Smooth muscle cell (in vitro differentiated cells): ENCODE results near the gene PPCS. TPM values are rescaled to one million over a fixed set of nuclear protein-coding genes. Genes with fewer than 3 reads are reported as not detected.

Experiments
- DNase-seq: peaks from one replicate; lab custom pipeline; 2025; ENCODE audit not compliant: unreplicated experiment; lab: John Stamatoyannopoulos, UW
- H2AFZ ChIP-seq: fragments of 200-600 bp; sonication (generic); 2 replicates; pipeline ENCODE4 v1.6.0; 2016; ENCODE audit warnings: antibody characterized with exemption, low read depth, mild to moderate bottlenecking
- H3F3A ChIP-seq: fragments of 200-600 bp; sonication (generic); 2 replicates; pipeline ENCODE4 v1.6.0; 2017; ENCODE audit warnings: antibody characterized with exemption, low read depth
- H3K27ac ChIP-seq: fragments of 200-600 bp; sonication (generic); 2 replicates; pipeline ENCODE4 v1.5.1; 2016; ENCODE audit warnings: low read depth, mild to moderate bottlenecking
- H3K27me3 ChIP-seq: fragments of 200-600 bp; sonication (generic); 2 replicates; pipeline ENCODE4 v1.6.1; 2016; ENCODE audit warnings: low read depth, mild to moderate bottlenecking
- H3K36me3 ChIP-seq: fragments of 200-600 bp; sonication (generic); 2 replicates; pipeline ENCODE4 v1.5.1; 2016; ENCODE audit warnings: low read depth
- H3K4me1 ChIP-seq: fragments of 200-600 bp; sonication (generic); 2 replicates; pipeline ENCODE4 v1.5.1; 2016; ENCODE audit warnings: low read depth
- H3K4me2 ChIP-seq: fragments of 200-600 bp; sonication (generic); 2 replicates; pipeline ENCODE4 v1.6.0; 2016; ENCODE audit warnings: mild to moderate bottlenecking
- H3K4me3 ChIP-seq: fragments of 200-600 bp; sonication (generic); 2 replicates; pipeline ENCODE4 v1.5.1; 2016; ENCODE audit warnings: mild to moderate bottlenecking
- H3K79me2 ChIP-seq: fragments of 200-600 bp; sonication (generic); 2 replicates; pipeline ENCODE4 v1.6.0; 2016; ENCODE audit warnings: low read depth, mild to moderate bottlenecking
- H3K9ac ChIP-seq: fragments of 200-600 bp; sonication (generic); 2 replicates; pipeline ENCODE4 v1.6.0; 2016; ENCODE audit warnings: low read depth
- H3K9me3 ChIP-seq: fragments of 200-600 bp; sonication (generic); replicated peaks from 2 replicates; pipeline ENCODE4 v1.5.1; 2016; ENCODE audit warnings: low read depth
- H4K20me1 ChIP-seq: fragments of 200-600 bp; sonication (generic); 2 replicates; pipeline ENCODE4 v1.6.0; 2016; ENCODE audit warnings: low read depth
- WGBS: methylation state at CpG from one replicate; pipeline ENCODE4 v1.1.7; 2016; ENCODE audit warnings: low lambda C conversion rate; 5-methylcytosine and 5-hydroxymethylcytosine counted together
- polyA plus RNA-seq: library from polyadenylated mRNA; unstranded; fragments of >200 nt; fragmentation: Nextera tagmentation; extraction: Ambion mirVana; gene quantifications from 2 replicates; pipeline ENCODE4 v1.2.1, GENCODE V29; 2016
- total RNA-seq: library from RNA; depleted of rRNA; stranded (reverse); fragments of >200 nt; gene quantifications from 2 replicates; pipeline ENCODE4 v1.2.3, GENCODE V29; 2014
- TF ChIP-seq, protein P1 (sequence below): fragments of 200-600 bp; sonication (generic); IDR thresholded peaks from 2 replicates; pipeline ENCODE4 v1.5.1; 2017; ENCODE audit warnings: borderline replicate concordance, mild to moderate bottlenecking, antibody characterized with exemption; ENCODE audit not compliant: insufficient read depth, poor library complexity, severe bottlenecking

Gene PPCS
- total and polyA plus RNA-seq, 2 experiments from 2014 or later: 42.6 to 73.3 TPM

DNA sequence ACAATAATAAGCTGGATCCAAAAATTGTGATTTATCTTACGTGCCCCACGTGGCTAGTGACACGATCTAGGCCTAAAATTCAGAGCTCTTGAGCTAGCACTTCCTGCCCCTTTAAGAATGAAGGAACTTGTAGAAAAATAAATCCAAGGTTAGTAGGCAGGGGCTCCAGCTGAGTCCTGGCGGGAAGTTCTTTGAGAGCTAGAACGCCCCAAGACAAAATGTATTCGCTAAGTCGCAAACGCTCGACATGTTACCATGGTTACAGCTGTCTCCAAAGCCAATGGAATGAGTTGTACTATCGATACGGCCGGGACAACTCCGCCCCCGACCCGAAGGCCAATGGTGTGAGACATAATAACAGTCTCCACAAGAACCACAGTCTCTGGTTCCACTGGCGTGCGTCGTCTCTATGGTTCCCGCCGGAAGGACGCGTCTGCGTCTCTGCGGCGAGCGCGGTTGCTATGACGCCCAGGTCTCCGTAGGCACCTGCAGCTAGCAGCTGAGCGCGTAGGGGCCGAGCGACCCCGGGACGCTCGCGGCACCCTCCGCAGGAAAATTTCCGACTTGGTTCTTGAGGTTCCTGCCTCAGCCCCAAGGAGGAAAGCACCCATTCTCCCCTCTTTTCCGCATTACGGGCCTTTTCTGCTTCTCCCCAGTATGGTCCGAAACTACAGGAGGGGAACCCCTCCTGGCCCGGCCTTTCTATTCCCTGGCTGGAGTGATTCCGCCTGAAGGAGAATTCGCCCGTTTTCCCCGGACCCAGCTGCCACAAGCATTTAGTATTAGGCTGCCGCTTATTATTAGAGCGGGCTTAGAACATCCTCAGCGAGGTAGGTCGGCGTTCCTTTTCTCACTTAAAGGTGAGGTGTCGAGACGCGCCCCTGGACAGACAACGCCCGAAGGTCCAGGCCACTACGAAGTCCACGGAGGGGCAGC is 6.8 kb downstream of the PPCS start, which contains the start of gene CCDC30:
Gene CCDC30 (plus strand): TSS at position 459 of the 936 bp plus-strand sequence. CDS start 17,266 bp downstream, outside the sequence.
- H3K27me3 ChIP-seq: no peaks in the 10 kb centered on the region
- H3K4me1 ChIP-seq: no peaks in the 10 kb centered on the region
- WGBS: 7% methylated on average over 59 of the region's 59 CpGs
- peak within 1 kb of the TSS; percentile 70 for H2AFZ ChIP-seq
- DNase-seq: peak; percentile 52
- H3K36me3 ChIP-seq: no peaks in the 10 kb centered on the region
- no peaks in the 10 kb centered on the region for H3K9me3 ChIP-seq
- peak within 1 kb of the TSS; percentile 53 for H3K4me3 ChIP-seq
- H3K27ac ChIP-seq: peak within 1 kb of the TSS; percentile 84
- peak within 1 kb of the TSS; percentile 77 for H3K9ac ChIP-seq
- H3F3A ChIP-seq: peaks cover 3% of the 10 kb centered on the region
- H3K79me2 ChIP-seq: no peaks in the 10 kb centered on the region
- no peaks in the 10 kb centered on the region for H4K20me1 ChIP-seq
- H3K4me2 ChIP-seq: peak within 1 kb of the TSS; percentile 83
- TF ChIP-seq, protein P1, sequence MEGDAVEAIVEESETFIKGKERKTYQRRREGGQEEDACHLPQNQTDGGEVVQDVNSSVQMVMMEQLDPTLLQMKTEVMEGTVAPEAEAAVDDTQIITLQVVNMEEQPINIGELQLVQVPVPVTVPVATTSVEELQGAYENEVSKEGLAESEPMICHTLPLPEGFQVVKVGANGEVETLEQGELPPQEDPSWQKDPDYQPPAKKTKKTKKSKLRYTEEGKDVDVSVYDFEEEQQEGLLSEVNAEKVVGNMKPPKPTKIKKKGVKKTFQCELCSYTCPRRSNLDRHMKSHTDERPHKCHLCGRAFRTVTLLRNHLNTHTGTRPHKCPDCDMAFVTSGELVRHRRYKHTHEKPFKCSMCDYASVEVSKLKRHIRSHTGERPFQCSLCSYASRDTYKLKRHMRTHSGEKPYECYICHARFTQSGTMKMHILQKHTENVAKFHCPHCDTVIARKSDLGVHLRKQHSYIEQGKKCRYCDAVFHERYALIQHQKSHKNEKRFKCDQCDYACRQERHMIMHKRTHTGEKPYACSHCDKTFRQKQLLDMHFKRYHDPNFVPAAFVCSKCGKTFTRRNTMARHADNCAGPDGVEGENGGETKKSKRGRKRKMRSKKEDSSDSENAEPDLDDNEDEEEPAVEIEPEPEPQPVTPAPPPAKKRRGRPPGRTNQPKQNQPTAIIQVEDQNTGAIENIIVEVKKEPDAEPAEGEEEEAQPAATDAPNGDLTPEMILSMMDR: no peak

DNA sequence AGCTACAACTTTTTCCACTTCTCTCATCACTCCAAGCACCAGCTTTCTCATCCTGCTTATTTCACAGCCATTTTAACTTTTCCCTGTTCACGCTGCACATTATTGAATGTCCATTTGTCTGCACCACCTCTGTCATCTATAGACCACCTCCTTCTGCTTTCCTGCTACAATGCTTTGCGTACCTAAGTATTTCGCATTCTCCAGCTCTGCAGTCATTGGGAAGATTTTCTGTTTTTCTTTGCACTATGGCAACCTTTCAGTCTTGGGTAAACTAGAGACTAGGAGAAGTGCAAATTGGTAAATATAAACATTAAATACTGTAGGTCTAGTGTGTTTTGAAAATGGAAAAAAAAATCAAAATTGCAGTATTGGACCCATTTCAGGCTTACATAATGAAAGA is 7.6 kb downstream of the PPCS start:
- 86% methylated on average over 3 of the region's 3 CpGs for WGBS
- Histone ChIP-seq H3K9ac (peak overlapping the region; percentile 77), H3F3A (peaks cover 3% of the 10 kb centered on the region), H3K4me2 (peak overlapping the region; percentile 83), H3K4me3 (peak overlapping the region; percentile 53), H3K27me3 (no peaks in the 10 kb centered on the region), H3K79me2 (no peaks in the 10 kb centered on the region), H3K4me1 (no peaks in the 10 kb centered on the region), H3K27ac (peak overlapping the region; percentile 59), H3K36me3 (no peaks in the 10 kb centered on the region), H4K20me1 (no peaks in the 10 kb centered on the region), H2AFZ (peak overlapping the region; percentile 70), H3K9me3 (no peaks in the 10 kb centered on the region)
- TF ChIP-seq, protein P1: no peak
- DNase-seq: no peak

DNA sequence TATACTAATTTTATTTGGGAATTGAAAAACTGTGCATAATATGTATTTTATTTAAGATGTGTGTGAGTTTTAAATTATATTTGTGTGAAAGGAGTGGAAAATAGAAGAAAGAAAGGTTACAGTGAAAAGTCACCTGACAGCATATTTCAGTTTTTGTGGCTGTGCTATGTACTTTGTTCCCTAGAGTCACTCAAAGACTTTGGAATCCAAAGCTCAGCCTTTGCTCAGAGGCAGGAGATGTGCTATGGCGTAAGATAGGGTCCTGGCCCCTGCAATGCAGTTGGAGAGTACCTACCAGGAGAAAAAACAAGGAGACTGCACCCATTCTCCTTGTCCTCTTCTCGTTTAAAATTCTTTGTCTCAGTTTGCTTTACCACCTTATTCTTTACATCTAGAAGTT is 9.7 kb downstream of the PPCS start:
- no peak overlapping the region for H2AFZ ChIP-seq
- no peaks in the 10 kb centered on the region for H3K27me3 ChIP-seq
- DNase-seq: no peak
- no peak overlapping the region for H3K4me3 ChIP-seq
- H3K36me3 ChIP-seq: no peaks in the 10 kb centered on the region
- H3K4me2 ChIP-seq: no peak overlapping the region
- no peaks in the 10 kb centered on the region for H3K4me1 ChIP-seq
- 83% methylated on average over 2 of the region's 2 CpGs for WGBS
- no peaks in the 10 kb centered on the region for H3K79me2 ChIP-seq
- H3F3A ChIP-seq: peaks cover 3% of the 10 kb centered on the region
- TF ChIP-seq, protein P1: no peak
- H3K9ac ChIP-seq: no peak overlapping the region
- H3K27ac ChIP-seq: no peak overlapping the region
- no peaks in the 10 kb centered on the region for H3K9me3 ChIP-seq
- no peaks in the 10 kb centered on the region for H4K20me1 ChIP-seq

- no peaks in the 10 kb centered on the region for H3K79me2 ChIP-seq
- H3K9me3 ChIP-seq: no peaks in the 10 kb centered on the region
- 86% methylated on average over 2 of the region's 2 CpGs for WGBS
- no peak overlapping the region for H3K4me3 ChIP-seq
- H3F3A ChIP-seq: no peaks in the 10 kb centered on the region
- H3K9ac ChIP-seq: no peak overlapping the region
- H3K4me2 ChIP-seq: no peak overlapping the region
- H3K27ac ChIP-seq: no peak overlapping the region
- no peaks in the 10 kb centered on the region for H3K27me3 ChIP-seq
- no peak for DNase-seq
- no peaks in the 10 kb centered on the region for H3K36me3 ChIP-seq
- no peak overlapping the region for H2AFZ ChIP-seq
- TF ChIP-seq, protein P1: no peak
- no peaks in the 10 kb centered on the region for H4K20me1 ChIP-seq
- no peaks in the 10 kb centered on the region for H3K4me1 ChIP-seq
Observed at GRCh38 chr1:42469727-42470126, 13.4 kb downstream of the PPCS start.
